SK-N-SH treated with all-trans-retinoic acid at 6 μM for 48 hours (cell line): ENCODE results near the gene COL1A2.

Experiments
- ISL1 ChIP-seq: fragments of 250-450 bp; sonication (Bioruptor Pico); IDR thresholded peaks from 2 replicates; pipeline ENCODE4 v2.1.2; 2022; ENCODE audit warnings: mild to moderate bottlenecking, moderate library complexity
- ZFP3 ChIP-seq: fragments of 250-450 bp; sonication (Bioruptor Pico); IDR thresholded peaks from 2 replicates; pipeline ENCODE4 v1.5.0; 2020; ENCODE audit warnings: mild to moderate bottlenecking, moderate library complexity

DNA sequence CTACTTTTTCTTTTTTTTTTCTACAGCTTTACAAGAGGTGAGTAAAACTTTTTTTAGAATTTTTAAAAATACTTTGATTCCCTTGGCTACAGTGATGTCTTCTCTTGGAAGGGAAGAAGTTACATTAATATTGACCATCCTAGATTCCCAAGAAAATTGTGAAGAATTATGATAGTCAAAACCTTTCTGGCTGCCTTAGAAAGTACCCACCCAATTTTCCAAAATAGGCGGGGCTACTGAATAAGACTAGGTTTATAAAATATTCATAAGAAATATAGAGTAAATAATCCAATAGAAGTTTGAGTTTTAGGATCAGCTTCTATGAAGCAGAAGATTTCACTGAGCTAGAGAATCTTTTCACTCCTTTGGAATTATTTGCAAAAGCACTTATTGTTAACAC, 3.0 kb downstream of the COL1A2 start:
- TF ChIP-seq ZFP3 (CRISPR knock-in tag) (no peak), ISL1 (CRISPR knock-in tag) (no peak)
